ENCODE results near the gene CDC123.
"Not testable (repeated sequence)": the region's sequence is repeated elsewhere in the genome, so short reads cannot be mapped to it uniquely, and the experiment has no call there.

Gene CDC123

DNA sequence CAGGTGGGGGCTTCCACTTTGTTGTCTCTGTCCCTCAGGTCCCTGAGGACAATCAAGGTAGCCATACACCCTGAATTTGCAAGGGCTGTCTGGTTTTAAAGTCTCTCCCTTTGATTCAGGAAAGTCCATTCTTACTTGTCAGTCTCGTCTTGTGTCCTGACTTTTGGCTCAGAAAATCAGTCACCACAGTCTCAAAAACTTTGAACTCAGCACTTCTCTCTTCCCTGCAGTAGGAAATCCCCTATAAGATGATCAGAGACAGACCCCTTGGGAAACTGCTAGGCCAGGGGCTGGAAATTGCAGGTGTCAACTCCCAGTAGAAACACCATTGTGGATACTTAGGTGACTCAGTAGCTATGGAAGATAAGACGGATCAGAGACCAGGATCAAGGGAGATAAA is 73.1 kb downstream of the CDC123 start:
- TF ChIP-seq POLR2AphosphoS5 (IDR thresholded peaks at IDR 0.05; ENCODE audit: low read depth, low read length): no peak
- DNase-seq (ENCODE audit: insufficient read length): no peak
- no peak for FAIRE-seq

DNA sequence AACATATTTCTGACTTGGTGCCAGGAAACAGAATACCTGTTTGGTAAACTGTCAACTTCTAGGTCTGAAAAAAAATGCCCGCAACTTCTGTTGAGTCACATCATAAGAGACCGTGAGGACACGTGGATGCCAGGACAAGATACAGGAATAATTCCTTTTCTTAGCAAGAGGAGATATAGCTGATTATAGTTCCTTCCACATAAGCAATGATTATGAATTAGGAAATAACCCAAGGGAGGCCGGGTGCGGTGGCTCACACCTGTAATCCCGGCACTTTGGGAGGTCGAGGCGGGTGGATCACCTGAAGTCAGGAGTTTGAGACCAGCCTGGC is 75.2 kb downstream of the CDC123 start:
- DNase-seq (ENCODE audit: insufficient read length) (no peak), FAIRE-seq (no peak)
- TF ChIP-seq POLR2AphosphoS5 (IDR thresholded peaks at IDR 0.05; ENCODE audit: low read depth, low read length): no peak
- no peak for TF ChIP-seq TAF1 (IDR thresholded peaks at IDR 0.05; ENCODE audit: borderline replicate concordance, low read depth, low read length)
- TF ChIP-seq POLR2A (IDR thresholded peaks at IDR 0.05; ENCODE audit: low read depth, low read length): no peak

GRCh38 chr10:12277862-12278261 is 81.9 kb downstream of the CDC123 start:
- DNase-seq (ENCODE audit: insufficient read length); FAIRE-seq: not testable (repeated sequence)

DNA sequence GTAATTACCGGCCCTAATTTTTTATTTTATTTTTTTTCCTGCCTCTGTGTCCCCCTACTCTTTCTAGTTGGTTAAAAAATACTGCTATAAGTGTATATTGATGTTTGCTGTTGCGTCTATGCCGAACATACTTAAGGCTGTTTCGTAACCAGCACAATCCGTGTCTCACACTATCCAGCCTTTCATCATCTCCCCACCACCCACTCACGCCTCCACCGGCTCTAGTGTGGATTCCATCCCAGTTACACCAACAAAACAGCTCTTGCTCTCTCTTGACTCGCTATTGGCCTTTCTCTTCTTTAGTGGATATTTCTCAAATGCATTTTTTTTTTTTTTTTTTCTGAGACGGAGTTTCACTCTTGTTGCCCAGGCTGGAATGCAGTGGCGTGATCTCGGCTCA is 83.3 kb downstream of the CDC123 start:
- no peak for DNase-seq (ENCODE audit: insufficient read length)
- no peak for FAIRE-seq
- TF ChIP-seq TAF1 (IDR thresholded peaks at IDR 0.05; ENCODE audit: borderline replicate concordance, low read depth, low read length): no peak
- no peak for TF ChIP-seq POLR2AphosphoS5 (IDR thresholded peaks at IDR 0.05; ENCODE audit: low read depth, low read length)
- no peak for TF ChIP-seq POLR2A (IDR thresholded peaks at IDR 0.05; ENCODE audit: low read depth, low read length)

DNA sequence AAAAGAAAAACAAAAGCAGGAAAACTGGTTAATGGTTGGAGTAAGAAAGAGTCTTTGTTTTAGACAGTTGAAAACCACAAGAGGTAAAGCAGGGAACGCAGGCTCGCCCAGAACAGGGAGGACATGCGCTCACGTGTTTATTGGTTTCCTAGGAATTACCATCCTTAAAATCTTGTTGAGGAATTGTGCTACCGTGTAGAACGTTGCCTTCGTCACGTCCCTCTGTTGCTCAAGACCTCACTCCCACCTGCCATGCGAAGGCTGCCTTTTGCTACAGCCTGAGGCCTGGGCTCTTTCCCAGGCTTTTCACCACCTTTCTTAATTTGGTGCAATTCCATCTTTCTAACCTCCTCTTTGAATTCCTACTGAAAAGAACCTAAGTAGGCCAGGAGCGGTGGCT is 91.8 kb downstream of the CDC123 start:
- DNase-seq (ENCODE audit: insufficient read length) (no peak), FAIRE-seq (no peak)
- TF ChIP-seq POLR2AphosphoS5 (IDR thresholded peaks at IDR 0.05; ENCODE audit: low read depth, low read length) (no peak), TAF1 (IDR thresholded peaks at IDR 0.05; ENCODE audit: borderline replicate concordance, low read depth, low read length) (no peak), POLR2A (IDR thresholded peaks at IDR 0.05; ENCODE audit: low read depth, low read length) (no peak)

DNA sequence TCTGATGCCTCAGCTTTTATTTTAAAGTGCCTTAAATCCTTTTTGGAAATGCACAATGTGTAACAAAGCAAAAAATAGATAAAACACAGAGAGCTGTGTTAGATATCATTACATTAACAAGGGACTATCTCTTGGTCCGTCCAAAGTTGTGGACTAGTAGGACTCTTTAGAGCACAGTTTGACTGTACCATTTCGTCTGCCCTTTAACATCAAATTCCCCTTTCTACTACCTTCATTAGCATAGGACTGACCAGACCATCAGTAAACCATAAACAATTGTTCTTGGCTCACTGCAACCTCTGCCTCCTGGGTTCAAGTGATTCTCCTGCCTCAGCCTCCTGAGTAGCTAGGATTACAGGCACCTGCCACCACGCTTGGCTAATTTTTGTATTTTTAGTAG is 101.8 kb downstream of the CDC123 start:
- not testable (repeated sequence) for FAIRE-seq

DNA sequence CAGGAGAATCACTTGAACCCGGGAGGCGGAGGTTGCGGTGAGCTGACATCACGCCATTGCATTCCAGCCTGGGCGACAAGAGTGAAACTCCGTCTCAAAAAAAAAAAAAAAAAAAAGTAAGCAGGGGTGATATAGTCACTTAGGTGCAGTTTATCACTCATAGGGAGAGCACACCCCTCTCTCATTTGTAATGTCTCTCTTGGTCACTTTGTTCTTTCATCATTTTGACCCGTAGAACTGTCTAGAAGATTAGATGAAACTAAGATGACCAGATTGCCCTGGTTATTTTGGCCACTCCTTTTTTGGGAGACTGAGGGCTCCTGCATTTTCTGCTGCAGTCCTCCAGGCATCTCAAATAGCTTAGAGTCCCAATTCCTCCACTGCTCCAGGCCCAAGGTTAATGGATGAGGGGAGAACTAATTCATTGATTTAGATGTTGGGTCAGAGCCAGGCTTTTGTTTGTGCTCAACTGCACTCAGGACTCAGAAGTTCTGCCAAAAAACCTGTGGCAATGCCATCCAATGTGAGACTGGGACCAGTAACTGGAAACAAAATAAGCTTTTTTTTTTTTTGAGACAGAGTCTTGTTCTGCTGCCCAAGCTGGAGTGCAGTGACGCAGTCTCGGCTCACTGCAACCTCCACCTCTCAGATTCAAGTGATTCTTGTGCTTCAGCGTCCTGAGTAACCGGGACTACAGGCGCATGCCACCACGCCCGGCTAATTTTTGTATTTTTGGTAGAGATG is 103.4 kb downstream of the CDC123 start:
- no peak for DNase-seq (ENCODE audit: insufficient read length)
- no peak for FAIRE-seq
- TF ChIP-seq POLR2A (IDR thresholded peaks at IDR 0.05; ENCODE audit: low read depth, low read length) (no peak), POLR2AphosphoS5 (IDR thresholded peaks at IDR 0.05; ENCODE audit: low read depth, low read length) (no peak), TAF1 (IDR thresholded peaks at IDR 0.05; ENCODE audit: borderline replicate concordance, low read depth, low read length) (no peak)

More for the DNA sequence above, 101.8 kb downstream of the CDC123 start:
- not testable (repeated sequence) for DNase-seq (ENCODE audit: insufficient read length)

Data from GM12892 (cell line).